K562 (cell line): Measurements from ENCODE around the gene GSX2. TPM values are rescaled to one million over a fixed set of nuclear protein-coding genes. Genes with fewer than 3 reads are reported as not detected.

Experiments
- ATAC-seq: fragments of 200-7000 bp; cut with Tn5 transposase; 3 replicates; pipeline ENCODE4 v1.9.1; 2020; ENCODE audit warnings: moderate library complexity
- BruUV-seq: library from RNA; stranded (reverse); fragments of 400-500 nt; replicated peaks from 2 replicates; lab custom pipeline; 2021; lab: Mats Ljungman, UMichigan
- CTCF ChIA-PET: fragments of 300-600 bp; formaldehyde crosslinking; extraction: SDS; loops from one replicate; lab custom pipeline; 2021; ENCODE audit warnings: low intra/inter-chr PET ratio; lab: Yijun Ruan, JAX
- POLR2A ChIA-PET: fragments of 300-600, 350-650 bp; sonication (Branson Sonifier 250); formaldehyde crosslinking; extraction: SDS; loops from one replicate; lab custom pipeline; 2021; ENCODE audit warnings: antibody characterized with exemption, inconsistent platforms; lab: Yijun Ruan, JAX
- DNase-seq, 4 experiments: peaks; one replicate each; pipeline versions ENCODE4 v3.0.0 to v3.0.0-alpha.2; 2011 to 2018; ENCODE audit warnings: low spot score in 3 of 4, mixed read lengths in 3 of 4; ENCODE audit errors: extremely low read depth in 1 of 4
- FAIRE-seq: peaks from 2 replicates; lab custom pipeline; 2011; peaks lifted over from hg19 to GRCh38; lab: Jason Lieb, UNC
- H2AFZ ChIP-seq: 2 replicates; pipeline ENCODE4 v1.6.0; 2011; ENCODE audit warnings: low read depth, low read length, control low read depth, inconsistent platforms
- H3K27ac ChIP-seq: fragments of 200-600 bp; 3 replicates; pipeline ENCODE4 v1.8.0; 2011; ENCODE audit warnings: low read depth, mild to moderate bottlenecking, control low read depth, inconsistent platforms, low read length, moderate library complexity, mixed read lengths; ENCODE audit errors: extremely low read depth
- H3K27me3 ChIP-seq, 2 experiments: fragments of 300-600 bp in 1 of 2; 2 replicates in 1 of 2; 3 replicates in 1 of 2; pipeline versions ENCODE4 v1.6.0 to v1.8.0; 2011; ENCODE audit warnings: inconsistent platforms in 2 of 2, low read length in 2 of 2, mild to moderate bottlenecking in 1 of 2, mixed read lengths in 1 of 2, moderate library complexity in 1 of 2; ENCODE audit not compliant: control insufficient read depth in 2 of 2, insufficient read depth in 2 of 2
- H3K36me3 ChIP-seq: fragments of 300-600 bp; 3 replicates; pipeline ENCODE4 v1.8.0; 2011; ENCODE audit warnings: mild to moderate bottlenecking, low read length, inconsistent platforms; ENCODE audit not compliant: control insufficient read depth, insufficient read depth
- H3K4me1 ChIP-seq, 2 experiments: fragments of 200-600 bp in 1 of 2; replicated peaks in 1 of 2; 2 replicates in 1 of 2; 3 replicates in 1 of 2; pipeline versions ENCODE4 v1.5.1 to v1.8.0; 2011; ENCODE audit warnings: inconsistent platforms in 2 of 2, low read length in 2 of 2, mild to moderate bottlenecking in 1 of 2, mixed read lengths in 1 of 2, moderate library complexity in 1 of 2; ENCODE audit not compliant: control insufficient read depth in 2 of 2, insufficient read depth in 2 of 2
- H3K4me2 ChIP-seq: 2 replicates; pipeline ENCODE4 v1.6.1; 2011; ENCODE audit warnings: low read length, control low read depth, inconsistent platforms, mixed read lengths; ENCODE audit not compliant: insufficient read depth
- H3K4me3 ChIP-seq: fragments of 200-600 bp; sonication (generic), shearing (Covaris generic); 2 replicates; pipeline ENCODE4 v1.5.1; 2016; ENCODE audit warnings: control low read depth, inconsistent platforms
- H3K79me2 ChIP-seq: fragments of 200-600 bp; 3 replicates; pipeline ENCODE4 v1.8.0; 2011; ENCODE audit warnings: low read length, inconsistent platforms; ENCODE audit not compliant: control insufficient read depth, insufficient read depth
- H3K9ac ChIP-seq, 2 experiments: 2 replicates each; pipeline versions ENCODE4 v1.6.0 to v1.6.1; 2011; ENCODE audit warnings: low read depth in 2 of 2, low read length in 2 of 2, control low read depth in 1 of 2, inconsistent platforms in 1 of 2, mild to moderate bottlenecking in 1 of 2, mixed read lengths in 1 of 2; ENCODE audit not compliant: insufficient read depth in 1 of 2
- H3K9me1 ChIP-seq: one replicate; pipeline ENCODE4 v1.6.0; 2011; ENCODE audit warnings: inconsistent platforms, mild to moderate bottlenecking, low read length, moderate library complexity; ENCODE audit not compliant: control insufficient read depth, insufficient read depth
- H3K9me3 ChIP-seq: replicated peaks from 2 replicates; pipeline ENCODE4 v1.5.1; 2011; ENCODE audit warnings: low read depth, low read length, inconsistent platforms; ENCODE audit not compliant: control insufficient read depth, insufficient read depth
- H4K20me1 ChIP-seq: replicated peaks from 2 replicates; pipeline ENCODE4 v1.6.1; 2011; ENCODE audit warnings: low read length, inconsistent platforms, mixed read lengths; ENCODE audit not compliant: control insufficient read depth, insufficient read depth
- PBX2 ChIP-seq, 2 experiments: IDR thresholded peaks in 1 of 2; conservative IDR thresholded peaks in 1 of 2; 2 replicates each; pipeline ENCODE4 v1.6.1; 2016; ENCODE audit warnings: low read depth in 2 of 2, mild to moderate bottlenecking in 1 of 2, missing compliant biosample characterization in 1 of 2, missing genetic modification characterization in 1 of 2, moderate library complexity in 1 of 2
- ZNF224 ChIP-seq: sonication (generic); formaldehyde crosslinking; IDR thresholded peaks from 2 replicates; pipeline ENCODE4 v1.8.0; 2022; ENCODE audit warnings: mild to moderate bottlenecking, missing genetic modification reagents
- ZSCAN29 ChIP-seq: fragments of 450-650 bp; IDR thresholded peaks from 2 replicates; pipeline ENCODE4 v1.6.1; 2017
- WGBS: fragments of 100-300 bp; shearing (Covaris generic); methylation state at CpG from one replicate; pipeline ENCODE4 v1.1.6; 2016; ENCODE audit warnings: low coverage, mixed read lengths; ENCODE audit not compliant: insufficient coverage; ENCODE audit errors: missing lambda C conversion rate; 5-methylcytosine and 5-hydroxymethylcytosine counted together
- in situ Hi-C: fragments of 300-500 bp; cut with MboI; formaldehyde crosslinking; loops from 4 replicates; pipeline ENCODE4 v1.15.0; 2018; ENCODE audit warnings: inconsistent platforms, mixed read lengths
- intact Hi-C: fragments of 100-400 bp; cut with micrococcal nuclease; formaldehyde crosslinking; loops from 2 replicates; pipeline ENCODE4 v1.14.2; 2022
- polyA plus RNA-seq, 8 experiments: library from polyadenylated mRNA; depleted of rRNA in 4 of 8; stranded (reverse) in 5 of 8; unstranded in 3 of 8; fragments of >200 nt; fragmentation: Nextera tagmentation in 2 of 8; fragmentation: Illumina TruSeq in 1 of 8; extraction: Ambion mirVana in 2 of 8; extraction: Trizol in 1 of 8; gene quantifications; 2 replicates each; pipeline versions ENCODE4 v1.2.1 to v1.2.3, GENCODE V29; 2011 to 2014; ENCODE audit warnings: inconsistent platforms in 1 of 8, missing spikeins in 1 of 8
- total RNA-seq, 7 experiments: library from RNA; depleted of rRNA in 6 of 7; stranded (reverse); fragments of >200 nt in 6 of 7; fragmentation: Illumina TruSeq in 2 of 7; extraction: Trizol in 2 of 7; gene quantifications; 2 replicates each; pipeline versions ENCODE4 v1.2.1 to v1.2.3, GENCODE V29; 2011 to 2021; ENCODE audit warnings: low replicate concordance in 1 of 7

The GSX2 gene
- total and polyA plus RNA-seq, 9 of the 15 experiments (the other 6 are each of a cell fraction or from before 2014, with no cell fraction given) = not detected

GRCh38 chr4:54094451-54094850, 5.5 kb upstream of the GSX2 start:
- 4% methylated on average over 6 of the region's 6 CpGs for WGBS
- peak; percentile 59; the same call in 1 of the 2 replicates for TF ChIP-seq ZSCAN29
- TF ChIP-seq PBX2 (CRISPR knock-in tag; IDR thresholded peaks at IDR 0.05; ENCODE audit: low read depth) = no peak
- no peak for TF ChIP-seq PBX2 (tag; conservative IDR thresholded peaks at IDR 0.05; ENCODE audit: low read depth)
- TF ChIP-seq ZNF224 = no peak
- H3K27ac ChIP-seq = no peak overlapping the region
- H3K27me3 ChIP-seq = peaks cover 51 to 77% of the 10 kb centered on the region in 2 experiments; a peak in 4 of 5 replicates
- H3K4me2 ChIP-seq = no peak overlapping the region
- no peaks in the 10 kb centered on the region for H4K20me1 ChIP-seq
- no peaks in the 10 kb centered on the region; the same call in none of the 2 replicates for H3K9me3 ChIP-seq
- H2AFZ ChIP-seq = no peak overlapping the region
- H3K9ac ChIP-seq = no peak overlapping the region
- no peak for ATAC-seq
- FAIRE-seq = no peak
- in situ Hi-C loops = no loop called here
- ChIA-PET CTCF (no interaction called here), POLR2A (no interaction called here)
- no peak for DNase-seq
- no peaks in the 10 kb centered on the region for H3K9me1 ChIP-seq
- peaks cover 0 to 12% of the 10 kb centered on the region in 2 experiments; a peak in 2 of 5 replicates for H3K4me1 ChIP-seq
- no peaks in the 10 kb centered on the region for H3K36me3 ChIP-seq
- BruUV-seq = no TSS peak
- H3K79me2 ChIP-seq = no peaks in the 10 kb centered on the region
- H3K4me3 ChIP-seq = no peak overlapping the region
- intact Hi-C loops = no loop called here
